GM21447 (cell line): Measurements from ENCODE around the gene OR51B2.
"Not testable (repeated sequence)": the region's sequence is repeated elsewhere in the genome, so short reads cannot be mapped to it uniquely, and the experiment has no call there.

Source experiments
- ATAC-seq: cut with Tn5 transposase; IDR thresholded peaks from one replicate; pipeline ENCODE4 v1.9.1; 2021; ENCODE audit not compliant: unreplicated experiment

Gene OR51B2

GRCh38 chr11:5313326-5314023 is 10.6 kb downstream of the OR51B2 start:
- ATAC-seq: not testable (repeated sequence)

GRCh38 chr11:5310423-5310822 is 13.7 kb downstream of the OR51B2 start:
- no peak for ATAC-seq

GRCh38 chr11:5307256-5308019 is 16.7 kb downstream of the OR51B2 start:
- ATAC-seq: no peak

- no peak for ATAC-seq
Measured at GRCh38 chr11:5304046-5304445, 20.1 kb downstream of the OR51B2 start.

GRCh38 chr11:5303626-5304025 is 20.5 kb downstream of the OR51B2 start:
- ATAC-seq: no peak

- ATAC-seq: no peak
Measured at GRCh38 chr11:5301846-5302245, 22.3 kb downstream of the OR51B2 start, which contains the start of gene OR51B4. TSS of gene OR51B4 (minus strand) at chr11:5301946. CDS start at chr11:5301946, 0 bp downstream.

GRCh38 chr11:5300251-5300650 is 23.8 kb downstream of the OR51B2 start:
- ATAC-seq: no peak

- no peak for ATAC-seq
Measured at GRCh38 chr11:5298451-5298850, 25.6 kb downstream of the OR51B2 start.

- no peak for ATAC-seq
Measured at GRCh38 chr11:5297721-5298323, 26.3 kb downstream of the OR51B2 start.

- ATAC-seq: not testable (repeated sequence)
Measured at GRCh38 chr11:5294342-5294995, 29.6 kb downstream of the OR51B2 start.

GRCh38 chr11:5293028-5293427 is 31.1 kb downstream of the OR51B2 start:
- ATAC-seq: no peak

GRCh38 chr11:5291207-5291838 is 32.8 kb downstream of the OR51B2 start:
- ATAC-seq: peak; percentile 92

- ATAC-seq: no peak
Measured at GRCh38 chr11:5290106-5290505, 34.0 kb downstream of the OR51B2 start.

- no peak for ATAC-seq
Measured at GRCh38 chr11:5289696-5290095, 34.4 kb downstream of the OR51B2 start.

GRCh38 chr11:5288906-5289550 is 35.1 kb downstream of the OR51B2 start:
- ATAC-seq: no peak

- ATAC-seq: no peak
Measured at GRCh38 chr11:5288108-5288905, 35.8 kb downstream of the OR51B2 start.

- no peak for ATAC-seq
Measured at GRCh38 chr11:5286901-5287300, 37.2 kb downstream of the OR51B2 start.

GRCh38 chr11:5286351-5286750 is 37.7 kb downstream of the OR51B2 start:
- no peak for ATAC-seq

GRCh38 chr11:5285703-5286340 is 38.3 kb downstream of the OR51B2 start:
- ATAC-seq: no peak
